OCI-LY7 (cell line): Measurements from ENCODE around the gene PODXL. TPM values are rescaled to one million over a fixed set of nuclear protein-coding genes. Genes with fewer than 3 reads are reported as not detected.

Experiments used
- BruUV-seq: library from RNA; stranded (reverse); fragments of 400-500 nt; replicated peaks from 2 replicates; lab custom pipeline; 2021; lab: Mats Ljungman, UMichigan
- CTCF ChIA-PET: fragments of 300-600 bp; sonication (Branson Sonifier 250); formaldehyde crosslinking; loops from one replicate; lab custom pipeline; 2022; ENCODE audit warnings: antibody characterized with exemption; ENCODE audit not compliant: unreplicated experiment; lab: Charles Lee
- POLR2A ChIA-PET: fragments of 300-600 bp; sonication (Branson Sonifier 250); formaldehyde crosslinking; loops from one replicate; lab custom pipeline; 2022; ENCODE audit warnings: antibody characterized with exemption; lab: Charles Lee
- DNase-seq: peaks from one replicate; pipeline ENCODE4 v3.0.0-alpha.2; 2015; ENCODE audit warnings: low spot score
- H2AFZ ChIP-seq: fragments of 200-600 bp; sonication (generic), shearing (Covaris generic); 2 replicates; pipeline ENCODE4 v1.6.1; 2014; ENCODE audit warnings: mild to moderate bottlenecking, antibody characterized with exemption, low read length, moderate library complexity
- H3K27ac ChIP-seq: fragments of 200-600 bp; sonication (generic); 2 replicates; pipeline ENCODE4 v1.5.1; 2014; ENCODE audit warnings: mixed run types, low read depth, mild to moderate bottlenecking, moderate library complexity, low read length, inconsistent platforms; ENCODE audit not compliant: poor library complexity, severe bottlenecking
- H3K36me3 ChIP-seq: fragments of 200-600 bp; sonication (generic); 2 replicates; pipeline ENCODE4 v1.6.1; 2014; ENCODE audit warnings: mild to moderate bottlenecking, antibody characterized with exemption, low read length, moderate library complexity, mixed read lengths; ENCODE audit not compliant: insufficient read depth
- H3K4me1 ChIP-seq: fragments of 200-600 bp; sonication (generic); 2 replicates; pipeline ENCODE4 v1.5.1; 2014; ENCODE audit warnings: mild to moderate bottlenecking, low read length; ENCODE audit not compliant: insufficient read depth, poor library complexity, severe bottlenecking
- H3K4me2 ChIP-seq: fragments of 200-600 bp; sonication (generic); 2 replicates; pipeline ENCODE4 v1.6.1; 2014; ENCODE audit warnings: mild to moderate bottlenecking, low read length
- H3K4me3 ChIP-seq: fragments of 200-600 bp; sonication (generic); 2 replicates; pipeline ENCODE4 v1.5.1; 2014; ENCODE audit warnings: mild to moderate bottlenecking, low read depth, low read length; ENCODE audit not compliant: poor library complexity, severe bottlenecking
- H3K79me2 ChIP-seq: fragments of 200-600 bp; sonication (generic); 2 replicates; pipeline ENCODE4 v1.6.1; 2016; ENCODE audit warnings: low read depth, mild to moderate bottlenecking, low read length, moderate library complexity, mixed read lengths; ENCODE audit not compliant: insufficient read depth
- H3K9me2 ChIP-seq: fragments of 200-600 bp; sonication (generic); 2 replicates; pipeline ENCODE4 v1.6.1; 2016; ENCODE audit warnings: mild to moderate bottlenecking, low read length, mixed read lengths; ENCODE audit not compliant: insufficient read depth
- H3K9me3 ChIP-seq: fragments of 200-600 bp; sonication (generic); 2 replicates; pipeline ENCODE4 v1.6.1; 2014; ENCODE audit warnings: mild to moderate bottlenecking, mixed run types, low read length, mixed read lengths
- H4K20me1 ChIP-seq: fragments of 200-600 bp; sonication (generic); 2 replicates; pipeline ENCODE4 v1.6.1; 2014; ENCODE audit warnings: mild to moderate bottlenecking, antibody characterized with exemption, low read length, moderate library complexity, mixed read lengths; ENCODE audit not compliant: insufficient read depth
- EZH2phosphoT487 ChIP-seq: fragments of 200-600 bp; sonication (generic); IDR thresholded peaks from 2 replicates; pipeline ENCODE4 v1.6.1; 2018; ENCODE audit warnings: low read depth, borderline replicate concordance, mild to moderate bottlenecking, mixed run types, antibody characterized with exemption, low read length, moderate library complexity, mixed read lengths
- intact Hi-C: fragments of 100-400 bp; cut with micrococcal nuclease; formaldehyde crosslinking; loops from one replicate; pipeline ENCODE4 v1.10.0; 2022; ENCODE audit not compliant: unreplicated experiment
- total RNA-seq, 2 experiments: library from RNA; depleted of rRNA in 1 of 2; stranded (reverse); fragments of >200 nt in 1 of 2; shearing (Covaris generic) in 1 of 2; gene quantifications; 2 replicates each; pipeline ENCODE4 v1.2.3, GENCODE V29; 2014 to 2022
- TF ChIP-seq, protein P1 (sequence below): fragments of 200-600 bp; sonication (generic); conservative IDR thresholded peaks from 2 replicates; pipeline ENCODE4 v1.5.1; 2014; ENCODE audit warnings: mild to moderate bottlenecking, antibody characterized with exemption, low read length, moderate library complexity, mixed read lengths

Gene PODXL
- total RNA-seq, 2 experiments from 2014 or later, result 0.32 to 2.1 TPM

GRCh38 chr7:131497454-131497853 lies 59.0 kb downstream of the PODXL start:
- H3K9me2 ChIP-seq, result no peaks in the 10 kb centered on the region
- no peak overlapping the region for H3K27ac ChIP-seq
- no peak overlapping the region for H2AFZ ChIP-seq
- H4K20me1 ChIP-seq, result no peaks in the 10 kb centered on the region
- POLR2A ChIA-PET, result interaction anchor here (1.2 kb wide), 1 partner anchor 21 kb away, joined by 3 read pairs; no protein-coding TSS in a partner anchor
- H3K4me2 ChIP-seq, result no peak overlapping the region
- no peak overlapping the region for H3K4me3 ChIP-seq
- H3K9me3 ChIP-seq, result no peaks in the 10 kb centered on the region
- DNase-seq, result no peak
- TF ChIP-seq, protein P1, sequence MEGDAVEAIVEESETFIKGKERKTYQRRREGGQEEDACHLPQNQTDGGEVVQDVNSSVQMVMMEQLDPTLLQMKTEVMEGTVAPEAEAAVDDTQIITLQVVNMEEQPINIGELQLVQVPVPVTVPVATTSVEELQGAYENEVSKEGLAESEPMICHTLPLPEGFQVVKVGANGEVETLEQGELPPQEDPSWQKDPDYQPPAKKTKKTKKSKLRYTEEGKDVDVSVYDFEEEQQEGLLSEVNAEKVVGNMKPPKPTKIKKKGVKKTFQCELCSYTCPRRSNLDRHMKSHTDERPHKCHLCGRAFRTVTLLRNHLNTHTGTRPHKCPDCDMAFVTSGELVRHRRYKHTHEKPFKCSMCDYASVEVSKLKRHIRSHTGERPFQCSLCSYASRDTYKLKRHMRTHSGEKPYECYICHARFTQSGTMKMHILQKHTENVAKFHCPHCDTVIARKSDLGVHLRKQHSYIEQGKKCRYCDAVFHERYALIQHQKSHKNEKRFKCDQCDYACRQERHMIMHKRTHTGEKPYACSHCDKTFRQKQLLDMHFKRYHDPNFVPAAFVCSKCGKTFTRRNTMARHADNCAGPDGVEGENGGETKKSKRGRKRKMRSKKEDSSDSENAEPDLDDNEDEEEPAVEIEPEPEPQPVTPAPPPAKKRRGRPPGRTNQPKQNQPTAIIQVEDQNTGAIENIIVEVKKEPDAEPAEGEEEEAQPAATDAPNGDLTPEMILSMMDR, result no peak
- no peak for TF ChIP-seq EZH2phosphoT487
- CTCF ChIA-PET, result no interaction called here
- intact Hi-C loops, result no loop called here
- no peaks in the 10 kb centered on the region for H3K4me1 ChIP-seq
- no peaks in the 10 kb centered on the region for H3K36me3 ChIP-seq
- H3K79me2 ChIP-seq, result no peaks in the 10 kb centered on the region
- no TSS peak for BruUV-seq

GRCh38 chr7:131495669-131496498 lies 60.5 kb downstream of the PODXL start:
- H3K79me2 ChIP-seq, result no peaks in the 10 kb centered on the region
- H3K36me3 ChIP-seq, result no peaks in the 10 kb centered on the region
- H2AFZ ChIP-seq, result no peak overlapping the region
- CTCF ChIA-PET, result no interaction called here
- no peaks in the 10 kb centered on the region for H3K9me3 ChIP-seq
- no peak overlapping the region for H3K27ac ChIP-seq
- no peak overlapping the region for H3K4me2 ChIP-seq
- H3K4me3 ChIP-seq, result no peak overlapping the region
- H3K9me2 ChIP-seq, result no peaks in the 10 kb centered on the region
- intact Hi-C loops, result no loop called here
- POLR2A ChIA-PET, result no interaction called here
- no peak for TF ChIP-seq EZH2phosphoT487
- TF ChIP-seq, protein P1, result no peak
- no peaks in the 10 kb centered on the region for H4K20me1 ChIP-seq
- BruUV-seq, result no TSS peak
- DNase-seq, result no peak
- H3K4me1 ChIP-seq, result no peaks in the 10 kb centered on the region

GRCh38 chr7:131494182-131494581 lies 62.2 kb downstream of the PODXL start:
- no peaks in the 10 kb centered on the region for H3K79me2 ChIP-seq
- CTCF ChIA-PET, result no interaction called here
- no peaks in the 10 kb centered on the region for H3K9me3 ChIP-seq
- no peak overlapping the region for H2AFZ ChIP-seq
- no peaks in the 10 kb centered on the region for H4K20me1 ChIP-seq
- H3K4me2 ChIP-seq, result no peak overlapping the region
- no peak for DNase-seq
- H3K4me3 ChIP-seq, result no peak overlapping the region
- H3K36me3 ChIP-seq, result no peaks in the 10 kb centered on the region
- no TSS peak for BruUV-seq
- POLR2A ChIA-PET, result interaction anchor here (0.8 to 1.3 kb wide), 3 partner anchors 12 to 67 kb away, joined by 3 to 6 read pairs (median 3); no protein-coding TSS in a partner anchor
- H3K9me2 ChIP-seq, result no peaks in the 10 kb centered on the region
- no peak for TF ChIP-seq EZH2phosphoT487
- TF ChIP-seq, protein P1, result no peak
- intact Hi-C loops, result no loop called here
- no peaks in the 10 kb centered on the region for H3K4me1 ChIP-seq
- no peak overlapping the region for H3K27ac ChIP-seq
